Muscle of arm (tissue), 14 donors: ENCODE measurements around the gene SPANXN4. TPM values are rescaled to one million over a fixed set of nuclear protein-coding genes. Genes with fewer than 3 reads are reported as not detected.
A peak's percentile ranks its signal among the peaks of the same experiment; 100 is the strongest.

ENCODE experiments used
- DNase-seq: peaks from one replicate; pipeline ENCODE4 v3.0.0-alpha.2; 2013
- long read RNA-seq, 11 donors: transcript quantifications; one replicate each; lab custom pipeline, GENCODE V29; 2026
- polyA plus RNA-seq, 12 donors: library from polyadenylated mRNA; unstranded; fragments of 120-200 nt; gene quantifications; one replicate each; pipeline ENCODE4 v1.2.1, GENCODE V29; 2013; ENCODE audit not compliant: insufficient read length in 12 of 12

Gene SPANXN4
- polyA plus RNA-seq = not detected
- long read RNA-seq, donor 1 = 0 reads
- long read RNA-seq, donor 2 = 0 reads
- long read RNA-seq, donor 3 = 0 reads
- long read RNA-seq, donor 4 = 0 reads
- long read RNA-seq, donor 5 = 0 reads
- long read RNA-seq, donor 6 = 0 reads
- long read RNA-seq, donor 7 = 0 reads
- long read RNA-seq, donor 8 = 0 reads
- long read RNA-seq, donor 9 = 0 reads
- long read RNA-seq, donor 10 = 0 reads
- long read RNA-seq, donor 11 = 0 reads

- DNase-seq = no peak
Observed at GRCh38 chrX:143025628-143026027, at the start of gene SPANXN4. SPANXN4 (plus strand) TSS chrX:143025928; CDS start chrX:143026015, 87 bp downstream.

GRCh38 chrX:142977128-142977914 lies 48.4 kb upstream of the SPANXN4 start:
- DNase-seq = no peak

GRCh38 chrX:142978130-142978684 lies 47.5 kb upstream of the SPANXN4 start:
- DNase-seq = no peak

- DNase-seq = no peak
Observed at GRCh38 chrX:142982679-142983078, 43.0 kb upstream of the SPANXN4 start.

- no peak for DNase-seq
Observed at GRCh38 chrX:142994988-142995387, 30.7 kb upstream of the SPANXN4 start.

GRCh38 chrX:142998447-142999198 lies 27.1 kb upstream of the SPANXN4 start:
- no peak for DNase-seq

GRCh38 chrX:142999199-142999701 lies 26.5 kb upstream of the SPANXN4 start:
- no peak for DNase-seq

GRCh38 chrX:143002206-143002605 lies 23.5 kb upstream of the SPANXN4 start:
- no peak for DNase-seq

GRCh38 chrX:143017272-143017671 lies 8.5 kb upstream of the SPANXN4 start:
- DNase-seq = no peak

- DNase-seq = no peak
Observed at GRCh38 chrX:143027275-143027674, 1.5 kb downstream of the SPANXN4 start.

GRCh38 chrX:143047511-143047910 lies 21.8 kb downstream of the SPANXN4 start:
- DNase-seq = no peak

- peak; percentile 3 for DNase-seq
Observed at GRCh38 chrX:143058120-143058519, 32.4 kb downstream of the SPANXN4 start.

GRCh38 chrX:143081231-143081630 lies 55.5 kb downstream of the SPANXN4 start:
- DNase-seq = no peak

- DNase-seq = no peak
Observed at GRCh38 chrX:143082537-143082936, 56.8 kb downstream of the SPANXN4 start.
